Measurements from ENCODE around the gene KCTD16.

GRCh38 chr5:144198386-144198785 is 27.7 kb downstream of the KCTD16 start:
- TF ChIP-seq CTCF (optimal IDR thresholded peaks at IDR 0.05 in 1 of 3, IDR thresholded peaks at IDR 0.05 in 1 of 3, conservative IDR thresholded peaks at IDR 0.05 in 1 of 3; ENCODE audit: extremely low read depth in 1 of 3, insufficient read depth in 2 of 3, low read length in 3 of 3) (no peak), EZH2 (IDR thresholded peaks at IDR 0.05; ENCODE audit: low read length) (no peak)
